PC-9 (cell line): ENCODE measurements around the gene ID4. TPM values are rescaled to one million over a fixed set of nuclear protein-coding genes. Genes with fewer than 3 reads are reported as not detected.
A peak's percentile ranks its signal among the peaks of the same experiment; 100 is the strongest.

Source experiments
- BruUV-seq: library from RNA; stranded (reverse); fragments of 400-500 nt; replicated peaks from 2 replicates; lab custom pipeline; 2021; lab: Mats Ljungman, UMichigan
- CTCF ChIA-PET: fragments of 300-600 bp; sonication (Branson Sonifier 250); formaldehyde crosslinking; loops from one replicate; lab custom pipeline; 2022; ENCODE audit warnings: antibody characterized with exemption; lab: Charles Lee
- POLR2A ChIA-PET: fragments of 300-600 bp; sonication (Branson Sonifier 250); formaldehyde crosslinking; loops from one replicate; lab custom pipeline; 2022; ENCODE audit warnings: antibody characterized with exemption; ENCODE audit not compliant: unreplicated experiment; lab: Charles Lee
- DNase-seq, 2 experiments: peaks; one replicate each; pipeline versions ENCODE4 v3.0.0 to v3.0.0-alpha.2; 2015 to 2022; ENCODE audit warnings: mixed read lengths in 1 of 2
- H2AFZ ChIP-seq: fragments of 200-600 bp; sonication (generic); 2 replicates; pipeline ENCODE4 v1.8.1; 2017; ENCODE audit warnings: antibody characterized with exemption
- H3F3A ChIP-seq: fragments of 200-600 bp; sonication (generic); 2 replicates; pipeline ENCODE4 v1.8.1; 2017; ENCODE audit warnings: antibody characterized with exemption, mild to moderate bottlenecking, low read depth; ENCODE audit not compliant: insufficient read depth
- H3K27ac ChIP-seq: fragments of 200-600 bp; sonication (generic); 2 replicates; pipeline ENCODE4 v1.6.1; 2016; ENCODE audit warnings: mixed run types
- H3K27me3 ChIP-seq: fragments of 200-600 bp; sonication (generic); 2 replicates; pipeline ENCODE4 v1.6.1; 2016; ENCODE audit warnings: low read depth, mixed run types; ENCODE audit not compliant: insufficient read depth
- H3K36me3 ChIP-seq: fragments of 200-600 bp; sonication (generic); 2 replicates; pipeline ENCODE4 v1.6.1; 2016; ENCODE audit warnings: low read depth, mixed run types
- H3K4me1 ChIP-seq: fragments of 200-600 bp; sonication (generic); replicated peaks from 2 replicates; pipeline ENCODE4 v1.6.1; 2016; ENCODE audit warnings: mixed run types; ENCODE audit not compliant: insufficient read depth
- H3K4me2 ChIP-seq: fragments of 200-600 bp; sonication (generic); 2 replicates; pipeline ENCODE4 v1.6.1; 2017; ENCODE audit warnings: mixed run types
- H3K4me3 ChIP-seq: fragments of 200-600 bp; sonication (generic); 2 replicates; pipeline ENCODE4 v1.6.1; 2016; ENCODE audit warnings: mixed run types
- H3K79me2 ChIP-seq: fragments of 200-600 bp; sonication (generic); 2 replicates; pipeline ENCODE4 v1.6.1; 2017; ENCODE audit warnings: low read depth, mixed run types
- H3K9me2 ChIP-seq: fragments of 200-600 bp; sonication (generic); 2 replicates; pipeline ENCODE4 v1.8.1; 2017; ENCODE audit warnings: mild to moderate bottlenecking; ENCODE audit not compliant: insufficient read depth
- H3K9me3 ChIP-seq: fragments of 200-600 bp; sonication (generic); 2 replicates; pipeline ENCODE4 v1.8.1; 2016; ENCODE audit warnings: low read depth; ENCODE audit not compliant: insufficient read depth
- H4K20me1 ChIP-seq: fragments of 200-600 bp; sonication (generic); 2 replicates; pipeline ENCODE4 v1.8.1; 2017; ENCODE audit not compliant: insufficient read depth
- CTCF ChIP-seq: fragments of 200-600 bp; sonication (generic); conservative IDR thresholded peaks from 2 replicates; pipeline ENCODE4 v1.6.1; 2017; ENCODE audit warnings: mixed run types, antibody characterized with exemption, mild to moderate bottlenecking, moderate library complexity
- EZH2 ChIP-seq: fragments of 200-600 bp; sonication (generic); IDR thresholded peaks from 2 replicates; pipeline ENCODE4 v1.8.0; 2017; ENCODE audit warnings: antibody characterized with exemption, low read depth
- intact Hi-C: fragments of 100-400 bp; cut with micrococcal nuclease; formaldehyde crosslinking; loops from one replicate; pipeline ENCODE4 v1.10.0; 2022; ENCODE audit not compliant: unreplicated experiment
- total RNA-seq: library from RNA; stranded (reverse); gene quantifications from 2 replicates; pipeline ENCODE4 v1.2.3, GENCODE V29; 2021

ID4 gene
- total RNA-seq, 1 experiment from 2014 or later, result 4.4 TPM

GRCh38 chr6:19798362-19798761 is 38.8 kb upstream of the ID4 start:
- intact Hi-C loops, result no loop called here
- Histone ChIP-seq H2AFZ (no peak overlapping the region), H3K4me3 (no peak overlapping the region), H3K4me1 (peaks cover 8% of the 10 kb centered on the region; the same call in 1 of the 2 replicates), H3K27me3 (no peaks in the 10 kb centered on the region), H3F3A (no peaks in the 10 kb centered on the region), H3K9me2 (no peaks in the 10 kb centered on the region), H3K79me2 (no peaks in the 10 kb centered on the region), H3K9me3 (no peaks in the 10 kb centered on the region; the same call in none of the 2 replicates), H3K4me2 (no peak overlapping the region), H3K36me3 (no peaks in the 10 kb centered on the region), H4K20me1 (no peaks in the 10 kb centered on the region), H3K27ac (no peak overlapping the region)
- TF ChIP-seq EZH2 (no peak), CTCF (no peak)
- POLR2A ChIA-PET, result no interaction called here
- CTCF ChIA-PET, result no interaction called here
- BruUV-seq, result no TSS peak
- no peak for DNase-seq

GRCh38 chr6:19802656-19803055 is 34.5 kb upstream of the ID4 start:
- Histone ChIP-seq H3K4me2 (no peak overlapping the region), H3K36me3 (no peaks in the 10 kb centered on the region), H2AFZ (no peak overlapping the region), H3K27me3 (no peaks in the 10 kb centered on the region), H3K4me1 (peaks cover 10% of the 10 kb centered on the region; the same call in 1 of the 2 replicates), H3K9me3 (no peaks in the 10 kb centered on the region; the same call in none of the 2 replicates), H3F3A (no peaks in the 10 kb centered on the region), H3K9me2 (no peaks in the 10 kb centered on the region), H3K27ac (no peak overlapping the region), H3K79me2 (no peaks in the 10 kb centered on the region), H4K20me1 (no peaks in the 10 kb centered on the region), H3K4me3 (no peak overlapping the region)
- TF ChIP-seq EZH2, result no peak
- TF ChIP-seq CTCF, result no peak
- POLR2A ChIA-PET, result no interaction called here
- no peak for DNase-seq
- no TSS peak for BruUV-seq
- CTCF ChIA-PET, result no interaction called here
- intact Hi-C loops, result loop anchor here (5.0 kb wide), 2 partner anchors 140 to 385 kb away; no protein-coding TSS in a partner anchor

GRCh38 chr6:19803331-19804204 is 33.6 kb upstream of the ID4 start:
- Histone ChIP-seq H3K79me2 (no peaks in the 10 kb centered on the region), H4K20me1 (no peaks in the 10 kb centered on the region), H3K27ac (no peak overlapping the region), H3K36me3 (no peaks in the 10 kb centered on the region), H3K9me2 (no peaks in the 10 kb centered on the region), H3F3A (no peaks in the 10 kb centered on the region), H3K4me2 (peak overlapping the region; percentile 99), H3K27me3 (no peaks in the 10 kb centered on the region), H3K4me1 (peaks cover 10% of the 10 kb centered on the region; the same call in 1 of the 2 replicates), H3K9me3 (no peaks in the 10 kb centered on the region; the same call in 1 of the 2 replicates), H2AFZ (peak overlapping the region; percentile 95), H3K4me3 (peak overlapping the region; percentile 88)
- ChIA-PET CTCF (no interaction called here), POLR2A (interaction anchor here (0.6 to 1.3 kb wide), 3 partner anchors 36 to 386 kb away, joined by 3 to 11 read pairs (median 5); no protein-coding TSS in a partner anchor)
- no peak for TF ChIP-seq CTCF
- TF ChIP-seq EZH2, result no peak
- intact Hi-C loops, result loop anchor here (1.0 to 5.0 kb wide), 6 partner anchors 35 to 386 kb away; no protein-coding TSS in a partner anchor
- no peak for DNase-seq
- BruUV-seq, result no TSS peak
